ENCODE results near the gene RAB3C. TPM values are rescaled to one million over a fixed set of nuclear protein-coding genes. Genes with fewer than 3 reads are reported as not detected.

RAB3C gene
- total RNA-seq, 1 experiment from 2014 or later, result 13.3 TPM

DNA sequence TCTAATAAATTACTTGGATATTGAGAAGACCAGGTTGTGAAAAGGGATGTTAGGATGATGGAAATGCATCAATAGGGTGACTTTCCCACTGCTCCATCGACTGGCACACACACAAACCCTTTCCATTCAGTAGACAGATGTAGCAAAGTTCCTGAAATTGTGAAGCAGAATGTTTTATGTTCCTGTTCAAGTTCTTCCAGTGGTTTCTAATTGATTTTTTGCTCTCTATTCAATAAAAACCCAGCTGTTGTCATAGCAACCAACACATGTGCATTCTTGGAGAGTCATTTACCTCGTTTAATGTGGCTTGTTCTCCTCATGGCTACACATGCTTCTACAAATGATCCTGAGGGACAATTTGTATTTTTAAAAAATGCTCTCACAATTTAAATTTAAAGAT lies 244.6 kb downstream of the RAB3C start (continued):
- TF ChIP-seq, protein P1, sequence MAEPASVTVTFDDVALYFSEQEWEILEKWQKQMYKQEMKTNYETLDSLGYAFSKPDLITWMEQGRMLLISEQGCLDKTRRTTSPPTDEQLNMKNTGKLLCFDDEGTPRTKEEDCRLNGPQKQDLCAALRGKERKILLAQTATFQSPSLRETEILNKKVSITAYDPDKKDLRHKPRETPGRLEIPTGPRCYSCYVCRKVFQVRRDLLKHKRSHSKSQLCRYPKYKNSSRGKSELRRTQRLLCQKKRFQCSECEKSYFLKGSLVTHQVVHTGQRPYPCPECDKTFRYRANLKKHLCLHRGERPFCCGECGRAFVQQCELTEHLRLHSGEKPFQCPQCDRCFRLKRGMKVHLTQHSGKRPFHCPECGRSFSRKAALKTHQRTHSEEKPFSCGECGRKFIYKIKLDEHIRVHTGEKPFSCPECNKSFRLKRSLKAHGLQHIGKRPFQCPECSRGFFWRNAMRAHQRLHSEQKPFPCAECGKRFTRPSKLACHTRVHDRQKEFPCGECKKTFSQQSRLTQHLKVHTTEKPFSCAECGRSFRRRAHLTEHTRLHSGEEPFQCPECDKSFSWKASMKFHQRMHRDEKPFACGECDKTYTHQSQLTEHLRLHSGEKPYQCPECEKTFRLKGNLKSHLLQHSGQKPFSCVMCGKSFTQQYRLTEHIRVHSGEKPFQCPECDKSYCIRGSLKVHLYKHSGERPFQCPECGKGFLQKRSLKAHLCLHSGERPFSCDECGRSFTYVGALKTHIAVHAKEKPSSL (CRISPR knock-in tag; conservative IDR thresholded peaks at IDR 0.05), result no peak

- H3K4me1 Mint-ChIP-seq, result no peaks in the 10 kb centered on the region
- DNase-seq (ENCODE audit: low spot score), result no peak
- CTCF ChIA-PET, result no interaction called here
- no peaks in the 10 kb centered on the region for H3K36me3 Mint-ChIP-seq
- TF ChIP-seq NFATC4 (CRISPR knock-in tag; IDR thresholded peaks at IDR 0.05) (no peak), MXD4 (CRISPR knock-in tag; IDR thresholded peaks at IDR 0.05; ENCODE audit: borderline replicate concordance) (no peak), JUN (CRISPR knock-in tag; IDR thresholded peaks at IDR 0.05) (no peak), ZNF317 (CRISPR knock-in tag; IDR thresholded peaks at IDR 0.05; ENCODE audit: borderline replicate concordance, low read depth) (no peak), ZNF396 (CRISPR knock-in tag; IDR thresholded peaks at IDR 0.05; ENCODE audit: borderline replicate concordance) (no peak), NR1H2 (CRISPR knock-in tag; IDR thresholded peaks at IDR 0.05) (no peak)
- TF ChIP-seq, protein P2, sequence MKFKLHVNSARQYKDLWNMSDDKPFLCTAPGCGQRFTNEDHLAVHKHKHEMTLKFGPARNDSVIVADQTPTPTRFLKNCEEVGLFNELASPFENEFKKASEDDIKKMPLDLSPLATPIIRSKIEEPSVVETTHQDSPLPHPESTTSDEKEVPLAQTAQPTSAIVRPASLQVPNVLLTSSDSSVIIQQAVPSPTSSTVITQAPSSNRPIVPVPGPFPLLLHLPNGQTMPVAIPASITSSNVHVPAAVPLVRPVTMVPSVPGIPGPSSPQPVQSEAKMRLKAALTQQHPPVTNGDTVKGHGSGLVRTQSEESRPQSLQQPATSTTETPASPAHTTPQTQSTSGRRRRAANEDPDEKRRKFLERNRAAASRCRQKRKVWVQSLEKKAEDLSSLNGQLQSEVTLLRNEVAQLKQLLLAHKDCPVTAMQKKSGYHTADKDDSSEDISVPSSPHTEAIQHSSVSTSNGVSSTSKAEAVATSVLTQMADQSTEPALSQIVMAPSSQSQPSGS (CRISPR knock-in tag; IDR thresholded peaks at IDR 0.05; ENCODE audit: borderline replicate concordance, low read depth), result no peak
- TF ChIP-seq, protein P3, sequence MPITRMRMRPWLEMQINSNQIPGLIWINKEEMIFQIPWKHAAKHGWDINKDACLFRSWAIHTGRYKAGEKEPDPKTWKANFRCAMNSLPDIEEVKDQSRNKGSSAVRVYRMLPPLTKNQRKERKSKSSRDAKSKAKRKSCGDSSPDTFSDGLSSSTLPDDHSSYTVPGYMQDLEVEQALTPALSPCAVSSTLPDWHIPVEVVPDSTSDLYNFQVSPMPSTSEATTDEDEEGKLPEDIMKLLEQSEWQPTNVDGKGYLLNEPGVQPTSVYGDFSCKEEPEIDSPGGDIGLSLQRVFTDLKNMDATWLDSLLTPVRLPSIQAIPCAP (CRISPR knock-in tag; IDR thresholded peaks at IDR 0.05), result no peak
- TF ChIP-seq, protein P4, sequence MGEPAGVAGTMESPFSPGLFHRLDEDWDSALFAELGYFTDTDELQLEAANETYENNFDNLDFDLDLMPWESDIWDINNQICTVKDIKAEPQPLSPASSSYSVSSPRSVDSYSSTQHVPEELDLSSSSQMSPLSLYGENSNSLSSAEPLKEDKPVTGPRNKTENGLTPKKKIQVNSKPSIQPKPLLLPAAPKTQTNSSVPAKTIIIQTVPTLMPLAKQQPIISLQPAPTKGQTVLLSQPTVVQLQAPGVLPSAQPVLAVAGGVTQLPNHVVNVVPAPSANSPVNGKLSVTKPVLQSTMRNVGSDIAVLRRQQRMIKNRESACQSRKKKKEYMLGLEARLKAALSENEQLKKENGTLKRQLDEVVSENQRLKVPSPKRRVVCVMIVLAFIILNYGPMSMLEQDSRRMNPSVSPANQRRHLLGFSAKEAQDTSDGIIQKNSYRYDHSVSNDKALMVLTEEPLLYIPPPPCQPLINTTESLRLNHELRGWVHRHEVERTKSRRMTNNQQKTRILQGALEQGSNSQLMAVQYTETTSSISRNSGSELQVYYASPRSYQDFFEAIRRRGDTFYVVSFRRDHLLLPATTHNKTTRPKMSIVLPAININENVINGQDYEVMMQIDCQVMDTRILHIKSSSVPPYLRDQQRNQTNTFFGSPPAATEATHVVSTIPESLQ (CRISPR knock-in tag; IDR thresholded peaks at IDR 0.05), result no peak
- no peak overlapping the region for H3K4me3 Mint-ChIP-seq
- POLR2A ChIA-PET, result interaction anchor here (0.6 kb wide), 1 partner anchor 9 kb away, joined by 3 read pairs; no protein-coding TSS in a partner anchor
- H3K9me3 Mint-ChIP-seq, result no peaks in the 10 kb centered on the region
- no peak for ATAC-seq
- no peaks in the 10 kb centered on the region for H3K27me3 Mint-ChIP-seq (ENCODE audit: low read depth)
- no peak overlapping the region for H3K27ac Mint-ChIP-seq
Observed at GRCh38 chr5:58828258-58828657, 245.4 kb downstream of the RAB3C start.

DNA sequence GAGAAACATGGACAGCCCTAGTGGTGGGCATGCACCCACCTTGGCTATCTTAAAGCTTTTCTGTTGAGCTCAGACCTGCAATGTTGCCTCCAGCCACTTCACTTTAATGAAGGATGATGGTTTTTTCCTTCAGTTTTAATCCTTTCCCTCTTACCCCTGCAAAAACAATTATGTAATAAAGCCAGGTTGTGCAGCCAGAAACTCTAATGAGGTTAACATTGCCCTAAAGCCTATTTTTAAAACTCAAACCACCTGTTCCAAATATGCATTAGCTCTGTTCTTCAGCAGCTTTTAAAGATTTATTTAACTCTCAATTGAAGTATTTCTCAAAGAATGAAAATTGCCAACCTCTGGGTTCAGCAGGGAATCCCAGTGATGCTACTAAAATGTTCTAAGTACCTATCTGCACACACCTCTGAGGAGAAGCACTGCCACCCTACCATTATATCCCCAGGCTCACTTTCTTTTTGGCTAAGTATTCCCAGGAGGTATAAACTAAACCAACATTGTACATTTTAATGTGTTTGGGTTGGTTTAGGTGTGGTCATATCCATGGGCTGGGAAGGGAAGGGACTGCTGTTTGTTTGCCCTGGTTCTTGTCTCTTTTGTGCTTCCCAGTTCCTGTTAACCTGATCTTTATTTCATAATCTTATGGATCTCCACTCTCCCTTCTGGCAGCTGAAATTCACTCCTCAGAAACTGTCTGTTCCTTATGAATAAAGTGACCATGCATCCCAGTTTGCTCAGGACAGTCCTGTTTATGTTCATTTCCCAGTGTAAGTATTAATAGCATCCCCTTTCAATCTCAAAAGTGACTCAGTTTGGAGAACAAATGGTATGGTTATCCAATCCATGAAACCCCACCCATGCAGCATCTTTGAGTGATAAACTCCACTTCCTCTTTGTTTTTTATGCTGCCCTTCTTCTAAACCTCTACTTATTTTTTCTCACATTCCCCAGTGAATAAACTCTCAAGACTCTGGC lies 251.7 kb downstream of the RAB3C start:
- TF ChIP-seq MXD4 (CRISPR knock-in tag; IDR thresholded peaks at IDR 0.05; ENCODE audit: borderline replicate concordance) (no peak), ATF1 (CRISPR knock-in tag; IDR thresholded peaks at IDR 0.05) (no peak), ZNF423 (CRISPR knock-in tag; IDR thresholded peaks at IDR 0.05) (no peak), JAZF1 (CRISPR knock-in tag; IDR thresholded peaks at IDR 0.05) (no peak), NR2C2 (CRISPR knock-in tag; IDR thresholded peaks at IDR 0.05) (no peak), ATF3 (CRISPR knock-in tag; conservative IDR thresholded peaks at IDR 0.05) (no peak), ZNF317 (CRISPR knock-in tag; IDR thresholded peaks at IDR 0.05; ENCODE audit: borderline replicate concordance, low read depth) (no peak)
- TF ChIP-seq, protein P5, sequence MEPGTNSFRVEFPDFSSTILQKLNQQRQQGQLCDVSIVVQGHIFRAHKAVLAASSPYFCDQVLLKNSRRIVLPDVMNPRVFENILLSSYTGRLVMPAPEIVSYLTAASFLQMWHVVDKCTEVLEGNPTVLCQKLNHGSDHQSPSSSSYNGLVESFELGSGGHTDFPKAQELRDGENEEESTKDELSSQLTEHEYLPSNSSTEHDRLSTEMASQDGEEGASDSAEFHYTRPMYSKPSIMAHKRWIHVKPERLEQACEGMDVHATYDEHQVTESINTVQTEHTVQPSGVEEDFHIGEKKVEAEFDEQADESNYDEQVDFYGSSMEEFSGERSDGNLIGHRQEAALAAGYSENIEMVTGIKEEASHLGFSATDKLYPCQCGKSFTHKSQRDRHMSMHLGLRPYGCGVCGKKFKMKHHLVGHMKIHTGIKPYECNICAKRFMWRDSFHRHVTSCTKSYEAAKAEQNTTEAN (CRISPR knock-in tag; IDR thresholded peaks at IDR 0.05), result no peak
- TF ChIP-seq, protein P6, sequence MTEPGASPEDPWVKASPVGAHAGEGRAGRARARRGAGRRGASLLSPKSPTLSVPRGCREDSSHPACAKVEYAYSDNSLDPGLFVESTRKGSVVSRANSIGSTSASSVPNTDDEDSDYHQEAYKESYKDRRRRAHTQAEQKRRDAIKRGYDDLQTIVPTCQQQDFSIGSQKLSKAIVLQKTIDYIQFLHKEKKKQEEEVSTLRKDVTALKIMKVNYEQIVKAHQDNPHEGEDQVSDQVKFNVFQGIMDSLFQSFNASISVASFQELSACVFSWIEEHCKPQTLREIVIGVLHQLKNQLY (CRISPR knock-in tag; IDR thresholded peaks at IDR 0.05), result no peak
- no peak for DNase-seq (ENCODE audit: low spot score)
- ATAC-seq, result no peak
- no peak overlapping the region for H3K4me3 Mint-ChIP-seq
- no peaks in the 10 kb centered on the region for H3K36me3 Mint-ChIP-seq
- CTCF ChIA-PET, result interaction anchor here (0.6 to 1.2 kb wide), 2 partner anchors 345 to 1453 kb away, joined by 3 read pairs; no protein-coding TSS in a partner anchor
- peaks cover 4% of the 10 kb centered on the region; the same call in 1 of the 2 replicates for H3K9me3 Mint-ChIP-seq
- POLR2A ChIA-PET, result no interaction called here
- H3K27ac Mint-ChIP-seq, result no peak overlapping the region
- no peaks in the 10 kb centered on the region for H3K4me1 Mint-ChIP-seq
- H3K27me3 Mint-ChIP-seq (ENCODE audit: low read depth), result no peaks in the 10 kb centered on the region
